ENCODE data around the gene HTR4. TPM values are rescaled to one million over a fixed set of nuclear protein-coding genes. Genes with fewer than 3 reads are reported as not detected.

Gene HTR4
- total RNA-seq, 1 experiment from 2014 or later: not detected

DNA sequence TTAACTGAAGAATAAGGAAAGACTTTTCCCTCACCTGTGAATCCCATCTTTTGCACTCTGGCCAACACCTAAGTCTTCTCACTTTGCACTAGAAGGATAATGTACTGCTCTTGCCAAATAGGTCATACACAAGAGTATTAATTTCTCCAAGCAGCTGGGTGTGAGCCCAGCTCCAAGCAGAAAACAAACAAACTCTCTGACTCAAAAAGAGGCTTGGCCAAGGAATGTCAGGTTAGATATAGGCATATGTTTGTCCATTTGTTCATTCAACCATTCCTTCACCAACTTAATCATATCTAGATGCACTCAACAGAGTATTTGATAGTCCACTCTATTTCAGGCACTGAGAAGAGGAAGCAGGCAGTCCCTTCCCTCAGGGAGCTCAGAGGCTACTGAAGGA is 84.4 kb downstream of the HTR4 start:
- no TSS peak for BruUV-seq (replicated peaks)
- no peaks in the 10 kb centered on the region for H3K4me1 ChIP-seq (ENCODE audit: insufficient read depth, low read length, poor library complexity, severe bottlenecking)
- intact Hi-C loops (cut with micrococcal nuclease; ENCODE audit: unreplicated experiment): no loop called here

DNA sequence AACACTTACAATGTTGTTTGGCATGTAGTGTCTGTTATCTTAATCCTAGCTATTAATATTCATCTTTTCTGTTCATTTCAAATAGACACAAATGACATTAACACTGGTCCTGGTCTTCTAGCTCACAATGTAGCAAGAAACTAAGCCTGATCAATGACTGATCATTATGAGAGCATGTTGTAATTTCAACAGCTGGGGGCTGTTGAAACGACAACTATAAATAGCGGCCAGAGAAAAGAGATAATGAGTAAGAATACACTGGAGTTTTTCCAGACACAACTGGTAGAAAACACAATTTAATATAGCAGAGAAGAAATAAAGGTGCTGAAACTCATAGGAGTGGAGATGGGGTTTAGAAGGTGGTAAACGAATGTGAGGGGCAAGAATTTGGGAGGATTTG is 89.2 kb downstream of the HTR4 start:
- ChIA-PET POLR2A (ENCODE audit: low non-redundant PET) (no interaction called here), CTCF (no interaction called here)
- BruUV-seq (replicated peaks): no TSS peak
- no peaks in the 10 kb centered on the region for H3K9me3 ChIP-seq (ENCODE audit: low read depth, low read length, poor library complexity, severe bottlenecking)
- intact Hi-C loops (cut with micrococcal nuclease; ENCODE audit: unreplicated experiment): no loop called here
- no peak for DNase-seq (ENCODE audit: low spot score)
- no peak for TF ChIP-seq EZH2 (IDR thresholded peaks at IDR 0.05; ENCODE audit: borderline replicate concordance, low read depth, low read length, poor library complexity, severe bottlenecking)
- TF ChIP-seq, protein P1, sequence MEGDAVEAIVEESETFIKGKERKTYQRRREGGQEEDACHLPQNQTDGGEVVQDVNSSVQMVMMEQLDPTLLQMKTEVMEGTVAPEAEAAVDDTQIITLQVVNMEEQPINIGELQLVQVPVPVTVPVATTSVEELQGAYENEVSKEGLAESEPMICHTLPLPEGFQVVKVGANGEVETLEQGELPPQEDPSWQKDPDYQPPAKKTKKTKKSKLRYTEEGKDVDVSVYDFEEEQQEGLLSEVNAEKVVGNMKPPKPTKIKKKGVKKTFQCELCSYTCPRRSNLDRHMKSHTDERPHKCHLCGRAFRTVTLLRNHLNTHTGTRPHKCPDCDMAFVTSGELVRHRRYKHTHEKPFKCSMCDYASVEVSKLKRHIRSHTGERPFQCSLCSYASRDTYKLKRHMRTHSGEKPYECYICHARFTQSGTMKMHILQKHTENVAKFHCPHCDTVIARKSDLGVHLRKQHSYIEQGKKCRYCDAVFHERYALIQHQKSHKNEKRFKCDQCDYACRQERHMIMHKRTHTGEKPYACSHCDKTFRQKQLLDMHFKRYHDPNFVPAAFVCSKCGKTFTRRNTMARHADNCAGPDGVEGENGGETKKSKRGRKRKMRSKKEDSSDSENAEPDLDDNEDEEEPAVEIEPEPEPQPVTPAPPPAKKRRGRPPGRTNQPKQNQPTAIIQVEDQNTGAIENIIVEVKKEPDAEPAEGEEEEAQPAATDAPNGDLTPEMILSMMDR (conservative IDR thresholded peaks at IDR 0.05; ENCODE audit: low read depth, low read length): no peak
- H3K36me3 ChIP-seq (ENCODE audit: insufficient read depth, low read length, poor library complexity, severe bottlenecking): no peaks in the 10 kb centered on the region
- H3K4me3 ChIP-seq (ENCODE audit: low read depth, low read length, poor library complexity, severe bottlenecking): no peak overlapping the region
- no peak overlapping the region for H3K27ac ChIP-seq (ENCODE audit: low read depth, low read length, poor library complexity, severe bottlenecking)
- no peaks in the 10 kb centered on the region for H3K4me1 ChIP-seq (ENCODE audit: insufficient read depth, low read length, poor library complexity, severe bottlenecking)
- H3K27me3 ChIP-seq (replicated peaks; ENCODE audit: insufficient read depth, low read depth, low read length, poor library complexity): peaks cover 55% of the 10 kb centered on the region

More for the DNA sequence above, 84.4 kb downstream of the HTR4 start:
- no peaks in the 10 kb centered on the region for H3K36me3 ChIP-seq (ENCODE audit: insufficient read depth, low read length, poor library complexity, severe bottlenecking)
- no peak overlapping the region for H3K27ac ChIP-seq (ENCODE audit: low read depth, low read length, poor library complexity, severe bottlenecking)
- no peaks in the 10 kb centered on the region for H3K9me3 ChIP-seq (ENCODE audit: low read depth, low read length, poor library complexity, severe bottlenecking)
- TF ChIP-seq, protein P1 (conservative IDR thresholded peaks at IDR 0.05; ENCODE audit: low read depth, low read length): no peak
- no peak for TF ChIP-seq EZH2 (IDR thresholded peaks at IDR 0.05; ENCODE audit: borderline replicate concordance, low read depth, low read length, poor library complexity, severe bottlenecking)
- no peak overlapping the region for H3K4me3 ChIP-seq (ENCODE audit: low read depth, low read length, poor library complexity, severe bottlenecking)
- peaks cover 67% of the 10 kb centered on the region for H3K27me3 ChIP-seq (replicated peaks; ENCODE audit: insufficient read depth, low read depth, low read length, poor library complexity)
- POLR2A ChIA-PET (ENCODE audit: low non-redundant PET): no interaction called here
- no peak for DNase-seq (ENCODE audit: low spot score)
- CTCF ChIA-PET: no interaction called here

DNA sequence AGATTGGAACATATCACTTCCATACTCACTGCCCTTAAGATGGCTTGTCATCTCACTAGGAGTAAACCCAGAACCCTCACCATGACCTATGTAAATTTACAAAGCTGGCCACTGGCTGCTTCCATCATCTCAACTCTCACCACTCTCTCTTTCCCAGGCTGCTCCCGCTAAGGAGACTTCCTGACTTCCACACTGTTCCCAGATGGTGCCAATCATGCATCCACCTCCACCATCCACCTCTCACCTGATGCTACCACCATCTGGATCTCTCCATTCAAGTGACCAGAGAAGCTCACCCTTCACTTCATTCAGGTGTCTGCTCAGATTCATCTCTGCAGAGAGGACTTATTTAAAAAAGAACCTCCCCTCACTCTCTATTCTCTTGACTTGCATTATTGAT is 91.3 kb downstream of the HTR4 start:
- Histone ChIP-seq H3K27ac (ENCODE audit: low read depth, low read length, poor library complexity, severe bottlenecking) (no peak overlapping the region), H3K4me3 (ENCODE audit: low read depth, low read length, poor library complexity, severe bottlenecking) (no peak overlapping the region), H3K9me3 (ENCODE audit: low read depth, low read length, poor library complexity, severe bottlenecking) (no peaks in the 10 kb centered on the region), H3K4me1 (ENCODE audit: insufficient read depth, low read length, poor library complexity, severe bottlenecking) (no peaks in the 10 kb centered on the region), H3K27me3 (replicated peaks; ENCODE audit: insufficient read depth, low read depth, low read length, poor library complexity) (peaks cover 56% of the 10 kb centered on the region), H3K36me3 (ENCODE audit: insufficient read depth, low read length, poor library complexity, severe bottlenecking) (no peaks in the 10 kb centered on the region)
- no TSS peak for BruUV-seq (replicated peaks)
- POLR2A ChIA-PET (ENCODE audit: low non-redundant PET): no interaction called here
- intact Hi-C loops (cut with micrococcal nuclease; ENCODE audit: unreplicated experiment): no loop called here
- TF ChIP-seq, protein P1 (conservative IDR thresholded peaks at IDR 0.05; ENCODE audit: low read depth, low read length): no peak
- no peak for TF ChIP-seq EZH2 (IDR thresholded peaks at IDR 0.05; ENCODE audit: borderline replicate concordance, low read depth, low read length, poor library complexity, severe bottlenecking)
- CTCF ChIA-PET: no interaction called here
- no peak for DNase-seq (ENCODE audit: low spot score)
